Dedifferentiated amniotic fluid mesenchymal stem cell (primary cell): ENCODE results near the gene KRTAP4-2.
"Not testable (repeated sequence)": the region's sequence is repeated elsewhere in the genome, so short reads cannot be mapped to it uniquely, and the experiment has no call there.

Experiments used
- DNase-seq: peaks from one replicate; pipeline ENCODE4 v3.0.0-alpha.2; 2016; ENCODE audit errors: extremely low spot score

KRTAP4-2 gene

DNA sequence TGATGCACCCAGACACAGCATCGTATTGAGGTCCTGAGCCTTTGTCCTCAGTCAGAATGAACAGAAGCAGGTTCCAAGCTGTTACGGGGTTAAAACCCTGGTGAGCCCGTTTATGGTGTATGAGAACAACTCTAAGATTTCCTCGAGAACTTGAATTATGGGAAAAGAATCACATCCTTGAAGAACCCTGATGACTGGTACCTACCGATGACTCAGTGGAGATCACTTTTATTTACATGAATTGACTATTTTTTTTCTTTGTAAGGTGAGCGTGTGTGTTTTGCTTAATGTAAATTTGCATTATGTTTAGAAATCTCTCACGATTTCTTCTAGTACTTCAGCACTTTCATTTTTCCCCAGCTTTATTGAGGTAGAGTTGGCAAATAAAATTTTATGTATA, 14.2 kb downstream of the KRTAP4-2 start:
- no peak for DNase-seq

DNA sequence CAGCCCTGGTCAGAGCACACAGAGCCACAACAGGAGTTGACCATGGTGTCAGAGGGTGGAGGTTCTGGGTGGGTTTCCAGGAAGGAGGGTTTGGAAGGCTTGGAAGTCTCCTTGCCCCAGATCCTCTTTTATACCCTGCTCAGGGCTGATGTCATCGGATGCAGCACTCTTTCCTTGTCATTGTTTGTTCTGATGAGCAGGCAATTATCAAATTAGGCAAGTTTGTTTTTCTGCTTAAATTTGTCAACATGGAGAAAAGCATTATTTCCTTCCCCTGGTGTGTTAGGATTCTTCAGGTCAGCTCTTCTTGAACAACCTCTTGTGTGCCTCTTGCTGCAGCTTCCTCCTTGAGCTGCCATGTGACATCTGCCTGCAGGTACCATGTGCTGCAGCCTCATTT, 17.4 kb downstream of the KRTAP4-2 start, which contains the start of gene KRTAP4-4:
KRTAP4-4 (minus strand) TSS at position 101 of the 400 bp plus-strand sequence; CDS start at position 44, 57 bp downstream.
- DNase-seq = no peak

DNA sequence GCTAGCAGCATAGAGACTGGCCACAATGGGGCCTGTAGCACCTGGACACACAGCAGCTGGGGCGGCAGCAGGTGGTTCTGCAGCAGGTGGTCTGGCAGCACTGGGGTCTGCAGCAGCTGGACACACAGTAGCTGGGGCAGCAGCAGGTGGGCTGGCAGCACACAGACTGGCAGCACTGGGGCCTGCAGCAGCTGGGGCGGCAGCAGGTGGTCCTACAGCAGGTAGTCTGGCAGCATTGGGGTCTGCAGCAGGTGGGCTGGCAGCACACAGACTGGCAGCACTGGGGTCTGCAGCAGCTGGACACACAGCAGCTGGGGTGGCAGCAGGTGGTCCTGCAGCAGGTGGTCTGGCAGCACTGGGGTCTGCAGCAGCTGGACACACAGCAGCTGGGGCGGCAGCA, 17.8 kb downstream of the KRTAP4-2 start:
- DNase-seq = not testable (repeated sequence)

DNA sequence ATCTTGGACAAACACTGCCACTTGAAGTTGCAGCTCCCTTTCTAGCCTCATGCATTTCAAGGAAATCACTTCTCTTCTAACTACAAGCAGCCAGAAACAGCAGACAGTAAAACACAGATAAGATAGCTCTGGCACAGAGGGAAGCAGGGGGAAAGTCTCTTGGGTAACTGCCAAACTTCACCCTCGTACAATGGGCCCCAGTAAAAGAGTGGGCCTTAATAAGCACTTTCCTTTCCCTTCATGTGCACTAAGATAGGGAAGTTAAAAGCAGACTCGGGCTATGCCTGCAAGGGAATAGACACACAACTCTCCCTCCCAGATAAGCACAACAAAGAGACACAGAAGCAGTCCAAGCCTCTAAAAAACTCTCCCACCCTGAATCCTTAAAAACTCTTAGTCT, 24.2 kb downstream of the KRTAP4-2 start:
- no peak for DNase-seq

DNA sequence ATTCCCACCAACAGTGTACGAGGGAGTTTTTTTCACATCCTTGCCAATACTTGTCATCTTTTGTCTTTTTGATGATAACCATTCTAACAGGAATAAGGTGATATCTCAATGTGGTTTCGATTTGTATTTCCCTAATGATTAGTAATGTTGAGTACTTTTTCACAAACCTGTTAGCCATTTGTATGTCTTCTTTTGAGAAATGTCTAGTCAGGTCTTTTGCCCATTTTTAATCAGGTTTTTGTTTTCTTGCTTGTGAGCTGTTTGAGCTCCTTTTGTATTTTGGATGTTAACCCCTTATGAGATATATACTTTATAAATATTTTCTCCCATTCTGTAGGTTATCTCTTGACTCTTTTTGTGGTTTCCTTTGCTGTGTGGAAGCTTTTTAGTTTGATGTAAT, 26.5 kb downstream of the KRTAP4-2 start:
- DNase-seq = no peak

DNA sequence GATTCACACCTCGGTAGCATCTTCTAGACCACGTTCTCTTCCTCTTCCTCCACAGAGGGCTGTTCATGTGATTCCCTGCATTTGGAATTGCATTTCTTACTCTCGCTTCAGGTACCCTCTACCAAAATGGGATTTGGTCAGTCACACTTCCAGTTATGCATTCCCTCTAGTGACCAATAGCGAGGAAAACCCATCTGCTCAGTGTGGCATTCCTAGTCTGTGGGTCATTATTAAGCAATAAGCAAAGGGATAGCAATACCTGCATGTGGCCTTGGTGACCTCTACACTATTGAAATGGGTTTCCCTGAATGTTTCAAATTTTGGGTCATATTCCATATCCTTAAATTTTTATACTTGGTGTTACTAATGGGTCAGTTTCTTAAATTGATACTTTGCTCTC, 28.0 kb downstream of the KRTAP4-2 start:
- DNase-seq = no peak

DNA sequence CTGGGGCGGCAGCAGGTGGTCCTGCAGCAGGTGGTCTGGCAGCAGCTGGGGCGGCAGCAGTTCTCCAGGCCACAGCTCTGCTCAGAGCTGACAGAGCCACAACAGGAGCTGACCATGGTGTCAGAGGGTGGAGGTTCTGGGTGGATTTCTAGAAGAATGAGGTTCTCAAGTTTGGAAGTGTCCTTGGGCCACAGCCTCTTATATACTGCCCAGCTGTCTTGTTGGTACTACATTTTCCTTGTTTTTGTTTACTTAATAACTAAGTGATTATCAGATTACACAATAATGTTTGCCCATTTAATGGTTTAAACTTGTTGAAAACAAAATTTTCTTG, 28.4 kb downstream of the KRTAP4-2 start, which contains the start of gene KRTAP4-5:
KRTAP4-5 (minus strand) TSS at position 174 of the 334 bp plus-strand sequence; CDS start at position 116, 58 bp downstream.
- DNase-seq = no peak

DNA sequence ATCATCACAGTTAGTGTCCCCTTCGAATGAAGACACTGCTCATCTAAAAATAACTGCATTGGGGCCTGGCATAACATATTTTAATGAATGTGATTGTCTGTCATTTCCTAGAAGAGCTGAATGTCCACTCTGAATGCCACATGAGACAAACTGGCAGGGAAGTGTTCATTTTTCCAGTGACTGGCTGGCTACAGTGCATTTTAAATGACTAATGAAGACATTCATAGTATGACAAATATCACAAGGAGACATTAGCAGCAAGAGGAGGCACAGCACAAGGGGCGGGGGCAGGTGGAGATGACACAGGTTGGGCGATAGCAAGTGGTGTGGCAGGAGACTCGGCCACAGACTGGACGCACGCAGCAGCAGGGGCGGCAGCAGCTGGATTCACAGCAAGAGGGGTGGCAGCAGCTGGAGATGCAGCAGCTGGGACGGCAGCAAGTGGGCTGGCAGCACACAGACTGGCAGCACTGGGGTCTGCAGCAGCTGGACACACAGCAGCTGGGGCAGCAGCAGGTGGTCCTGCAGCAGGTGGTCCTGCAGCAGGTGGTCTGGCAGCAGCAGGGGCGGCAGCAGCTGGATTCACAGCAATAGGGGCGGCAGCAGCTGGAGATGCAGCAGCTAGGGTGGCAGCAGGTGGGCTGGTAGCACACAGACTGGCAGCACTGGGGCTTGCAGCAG, 28.9 kb downstream of the KRTAP4-2 start:
- DNase-seq = not testable (repeated sequence)

DNA sequence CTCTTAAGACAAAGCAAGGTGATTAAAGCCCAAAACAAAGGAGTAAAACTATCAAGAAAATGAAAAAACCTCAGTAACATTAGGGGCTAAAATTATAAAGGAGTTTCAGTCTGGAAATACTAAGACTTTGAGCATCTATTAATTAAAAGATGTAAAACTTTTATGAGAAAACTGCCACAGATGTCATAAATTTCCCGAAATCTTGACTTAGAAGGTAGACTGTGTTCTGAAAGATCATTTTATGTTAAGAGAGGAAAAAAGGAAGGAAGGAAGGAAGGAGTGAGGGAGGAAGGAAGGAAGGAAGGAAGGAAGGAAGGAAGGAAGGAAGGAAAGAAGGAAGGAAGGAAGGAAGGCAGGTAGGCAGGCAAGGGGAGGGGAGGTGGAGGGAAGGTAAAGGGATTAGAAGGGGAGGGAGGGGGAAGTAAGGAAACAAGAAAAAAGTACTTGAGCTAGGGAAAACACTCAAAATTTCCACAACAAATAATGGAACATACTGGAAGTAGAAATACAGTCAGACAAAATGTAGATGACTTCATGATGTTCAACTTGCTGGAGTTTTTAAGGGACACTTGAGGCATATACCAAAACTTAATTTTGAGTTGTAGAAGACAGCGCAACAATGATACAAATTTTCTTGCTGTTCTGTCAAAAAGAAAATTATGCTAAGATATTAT, 30.4 kb downstream of the KRTAP4-2 start:
- DNase-seq = no peak

DNA sequence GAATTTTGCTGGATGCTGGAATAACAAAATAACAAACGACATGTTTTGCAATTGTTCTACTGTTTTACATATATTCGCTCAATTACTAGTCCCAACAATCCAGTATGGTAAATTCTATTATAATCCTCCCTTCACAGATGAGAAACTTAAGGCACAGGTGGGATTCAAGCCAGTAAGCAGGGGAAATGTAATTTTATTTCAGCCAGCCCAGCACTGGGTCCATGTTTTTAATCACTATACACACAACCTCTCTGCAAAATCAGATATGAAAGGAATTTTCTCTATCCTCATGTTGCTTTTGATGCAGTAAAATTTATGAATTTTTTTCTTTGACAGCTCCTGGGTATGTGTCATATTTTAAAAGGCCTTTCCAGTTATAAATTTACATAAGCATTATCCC, 32.8 kb downstream of the KRTAP4-2 start:
- no peak for DNase-seq

DNA sequence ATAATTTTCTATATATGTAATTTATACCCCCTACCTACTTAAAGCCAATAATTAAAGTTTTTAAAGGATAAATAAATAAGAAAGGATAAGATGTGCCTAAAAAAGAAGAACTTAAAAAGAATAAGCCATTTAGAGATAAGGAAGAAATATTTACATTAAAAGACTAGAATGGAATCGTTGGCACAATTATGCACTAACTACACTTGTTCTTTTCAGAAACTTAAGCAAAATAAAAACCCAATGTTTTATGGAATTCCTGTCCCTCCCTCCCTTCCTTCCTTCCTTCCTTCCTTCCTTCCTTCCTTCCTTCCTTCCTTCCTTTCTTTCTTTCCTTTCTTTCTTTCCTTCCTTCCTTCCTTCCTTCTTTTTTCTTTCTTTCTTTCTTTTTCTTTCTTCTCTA, 33.2 kb downstream of the KRTAP4-2 start:
- no peak for DNase-seq

DNA sequence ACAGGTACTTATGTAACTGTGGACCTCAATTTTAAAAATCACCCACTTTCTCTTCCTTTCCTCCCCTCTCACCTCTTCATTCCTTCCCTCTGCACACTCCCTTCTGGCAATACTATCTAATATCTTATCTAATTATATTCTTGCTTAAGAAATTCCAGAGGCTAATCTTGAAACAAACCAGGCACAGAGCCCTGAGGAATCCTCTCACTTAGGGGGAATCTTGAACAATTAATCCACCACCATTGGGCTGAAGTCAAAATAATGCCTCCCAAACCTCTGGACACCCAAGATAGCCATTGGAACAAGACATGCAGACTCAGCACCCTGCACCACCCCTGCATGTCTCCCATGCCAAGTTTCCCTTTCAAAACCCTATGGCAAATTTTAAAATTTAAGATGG, 36.7 kb downstream of the KRTAP4-2 start:
- DNase-seq = no peak

DNA sequence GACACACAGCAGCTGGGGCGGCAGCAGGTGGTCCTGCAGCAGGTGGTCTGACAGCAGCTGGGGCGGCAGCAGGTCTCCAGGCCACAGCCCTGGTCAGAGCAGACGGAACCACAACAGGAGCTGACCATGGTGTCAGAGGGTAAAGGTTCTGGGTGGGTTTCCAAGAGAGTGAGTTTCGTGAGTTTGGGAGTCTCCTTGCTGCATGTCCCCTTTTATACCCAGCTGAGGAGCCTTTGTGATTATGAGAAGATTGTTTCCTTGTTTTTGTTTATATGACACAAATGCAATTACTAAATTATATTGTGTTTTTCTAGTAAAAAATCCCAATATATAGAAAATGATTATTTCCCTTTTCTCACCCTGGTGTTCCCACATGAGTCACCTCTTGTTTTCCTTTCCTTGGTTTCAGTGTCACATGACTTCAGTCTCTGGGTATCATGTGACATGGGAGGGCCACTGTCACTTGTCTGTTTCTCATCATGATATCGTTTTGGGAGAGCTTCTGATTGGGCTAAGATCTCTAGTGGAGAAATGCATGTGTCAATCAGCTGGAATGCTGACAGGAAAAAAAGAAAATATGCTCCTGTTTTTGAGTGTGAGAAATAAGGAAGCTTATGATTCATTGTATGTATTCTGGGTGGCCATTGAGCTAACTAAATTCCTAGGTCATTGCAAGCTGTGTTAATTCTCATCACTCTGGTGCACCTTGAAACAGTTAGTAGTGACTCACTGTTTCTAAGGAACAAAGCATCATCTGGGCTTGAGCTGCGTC, 37.5 kb downstream of the KRTAP4-2 start, which contains the start of gene KRTAP4-6:
KRTAP4-6 (minus strand) TSS at position 185 of the 772 bp plus-strand sequence; CDS start at position 128, 57 bp downstream.
- DNase-seq = no peak

DNA sequence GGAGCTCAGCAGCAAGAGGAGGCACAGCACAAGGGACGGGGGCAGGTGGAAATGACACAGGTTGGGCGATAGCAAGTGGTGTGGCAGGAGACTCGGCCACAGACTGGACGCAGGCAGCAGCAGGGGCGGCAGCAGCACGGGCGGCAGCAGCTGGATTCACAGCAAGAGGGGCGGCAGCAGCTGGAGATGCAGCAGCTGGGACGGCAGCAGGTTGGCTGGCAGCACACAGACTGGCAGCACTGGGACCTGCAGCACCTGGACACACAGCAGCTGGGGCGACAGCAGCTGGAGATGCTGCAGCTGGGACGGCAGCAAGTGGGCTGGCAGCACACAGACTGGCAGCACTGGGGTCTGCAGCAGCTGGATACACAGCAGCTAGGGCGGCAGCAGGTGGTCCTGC, 38.2 kb downstream of the KRTAP4-2 start:
- DNase-seq = not testable (repeated sequence)

DNA sequence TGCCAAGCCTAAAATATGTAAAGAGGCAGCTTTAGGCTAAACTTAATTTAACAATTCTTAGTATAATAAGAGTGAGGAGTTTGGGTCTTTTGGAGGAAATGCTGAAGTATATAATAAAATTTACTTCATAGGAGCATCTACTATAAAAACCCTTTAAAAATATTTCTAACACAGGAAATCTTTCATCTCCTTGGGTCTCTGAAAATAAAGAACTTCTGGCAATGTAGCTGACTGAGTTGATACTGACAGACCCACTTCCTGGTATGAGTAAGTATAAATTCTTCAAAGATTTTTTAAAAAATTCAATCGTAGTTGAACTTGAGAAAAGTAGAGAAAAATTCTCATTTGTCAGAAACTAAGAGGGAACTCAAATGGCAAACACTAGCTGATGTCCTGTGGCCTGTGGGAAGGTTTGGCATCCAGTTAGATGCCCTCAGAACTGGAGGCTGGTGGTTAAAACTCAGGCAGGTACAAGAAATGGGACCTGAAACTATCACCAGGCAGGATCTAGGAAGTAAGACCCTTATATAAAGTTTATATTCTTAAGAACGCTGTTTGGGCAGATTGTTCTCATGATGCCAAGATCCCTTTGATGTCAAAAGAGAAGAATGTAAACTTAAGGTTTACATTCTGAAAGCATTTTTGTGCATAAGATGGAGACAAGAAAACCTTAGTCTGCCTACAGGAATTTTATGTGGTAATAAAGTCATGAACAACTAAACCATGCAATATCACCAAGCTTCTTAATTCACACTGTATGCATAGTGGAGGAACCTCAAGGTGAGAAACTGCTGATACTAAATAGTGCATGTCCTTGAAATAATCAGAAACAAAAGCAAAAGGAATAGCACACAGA, 43.9 kb downstream of the KRTAP4-2 start:
- no peak for DNase-seq

DNA sequence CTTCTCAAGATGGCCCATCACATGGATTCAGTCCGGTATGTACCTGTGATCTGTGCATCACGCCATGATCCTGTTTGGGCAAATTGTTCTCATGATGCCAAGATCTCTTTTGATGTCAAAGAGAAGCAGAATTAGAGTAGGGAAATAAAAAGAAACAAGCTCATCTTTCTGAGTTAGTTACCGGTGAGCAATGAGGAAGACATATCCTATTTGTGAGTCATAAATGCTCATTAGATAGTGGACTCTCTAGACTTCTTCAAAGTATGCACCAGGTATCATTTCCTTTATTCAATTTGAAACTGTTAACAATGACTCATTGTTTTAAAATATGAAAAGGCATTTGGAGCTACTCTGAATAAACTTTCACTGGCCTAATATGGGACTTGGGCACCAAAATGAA, 46.0 kb downstream of the KRTAP4-2 start:
- DNase-seq = no peak
